Measurements from ENCODE around the gene QRFP.
A peak's percentile ranks its signal among the peaks of the same experiment; 100 is the strongest.

The QRFP gene

DNA sequence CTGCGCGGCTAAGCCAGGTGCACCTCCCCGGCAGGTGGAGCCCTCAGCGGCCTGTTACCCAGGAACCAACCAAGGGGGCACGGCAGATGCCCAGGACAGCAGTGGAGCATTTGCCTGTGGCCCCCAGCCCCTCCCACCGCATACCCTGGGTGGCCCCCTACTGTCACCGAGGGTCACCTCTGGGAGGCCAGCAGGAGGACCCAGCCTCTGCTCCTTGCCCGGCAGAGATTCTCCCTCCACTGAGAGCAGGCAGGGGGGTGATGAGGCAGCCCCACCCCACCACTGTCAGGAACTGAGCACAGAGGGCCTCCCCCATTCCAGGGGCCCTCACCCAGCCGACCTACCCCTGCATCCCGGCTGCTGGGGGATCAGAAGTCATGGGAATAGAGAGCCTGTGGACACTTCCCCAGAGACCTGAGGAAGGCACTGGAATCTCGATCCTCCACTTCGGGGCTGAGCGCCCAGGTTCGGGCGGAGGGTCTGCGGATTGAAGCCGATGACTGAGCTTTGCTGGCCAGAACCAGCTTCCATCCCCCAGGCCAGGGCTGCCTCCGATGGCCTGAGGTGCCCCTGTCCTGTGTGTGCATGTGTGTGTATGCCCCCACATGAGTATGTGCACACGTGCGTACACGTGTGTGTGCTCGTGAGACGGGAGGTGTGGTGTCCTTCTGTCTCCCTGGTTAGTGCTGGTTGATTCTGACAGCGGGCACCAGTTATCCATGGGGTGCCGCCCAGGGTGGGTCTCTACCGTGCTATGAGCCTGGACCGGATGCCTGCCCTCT, at the start of gene QRFP:
Gene QRFP, minus strand, starts transcription at position 580 of the 782 bp plus-strand sequence. CDS start 2,974 bp downstream, outside the sequence.
- no peak for DNase-seq (ENCODE audit: low read depth in 2 of 2)

GRCh38 chr9:130945173-130945572, 48.6 kb upstream of the QRFP start:
- no peak for DNase-seq (ENCODE audit: low read depth in 2 of 2)

- no peak for DNase-seq (ENCODE audit: low read depth in 2 of 2)
These were observed 48.0 kb upstream of the QRFP start for GRCh38 chr9:130944510-130945058.

- no peak for DNase-seq (ENCODE audit: low read depth in 2 of 2)
These were observed 47.2 kb upstream of the QRFP start for GRCh38 chr9:130943777-130944176.

GRCh38 chr9:130943221-130943620, 46.6 kb upstream of the QRFP start:
- no peak for DNase-seq (ENCODE audit: low read depth in 2 of 2)

- DNase-seq (ENCODE audit: low read depth in 2 of 2), result no peak
These were observed 46.1 kb upstream of the QRFP start for GRCh38 chr9:130942679-130943078.

DNA sequence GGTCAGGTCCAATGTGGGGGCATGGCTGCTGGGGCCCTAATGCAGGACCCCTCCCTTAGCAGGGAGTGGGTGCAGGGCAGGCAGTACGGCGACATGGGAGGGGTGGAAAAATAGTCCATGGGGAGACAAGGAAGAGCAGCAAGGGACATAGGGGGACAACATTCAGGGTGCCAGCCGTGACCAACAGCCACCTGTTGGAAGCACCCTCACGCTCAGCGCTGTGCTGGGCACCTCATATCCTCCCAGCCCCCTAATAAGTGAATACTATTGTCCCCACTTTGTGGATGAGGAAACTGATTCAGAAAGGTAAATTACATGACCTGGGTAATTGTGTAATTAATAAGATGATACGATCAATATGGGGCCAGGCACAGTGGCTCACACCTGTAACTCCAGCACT, 45.5 kb upstream of the QRFP start:
- DNase-seq (ENCODE audit: low read depth in 2 of 2), result no peak

DNA sequence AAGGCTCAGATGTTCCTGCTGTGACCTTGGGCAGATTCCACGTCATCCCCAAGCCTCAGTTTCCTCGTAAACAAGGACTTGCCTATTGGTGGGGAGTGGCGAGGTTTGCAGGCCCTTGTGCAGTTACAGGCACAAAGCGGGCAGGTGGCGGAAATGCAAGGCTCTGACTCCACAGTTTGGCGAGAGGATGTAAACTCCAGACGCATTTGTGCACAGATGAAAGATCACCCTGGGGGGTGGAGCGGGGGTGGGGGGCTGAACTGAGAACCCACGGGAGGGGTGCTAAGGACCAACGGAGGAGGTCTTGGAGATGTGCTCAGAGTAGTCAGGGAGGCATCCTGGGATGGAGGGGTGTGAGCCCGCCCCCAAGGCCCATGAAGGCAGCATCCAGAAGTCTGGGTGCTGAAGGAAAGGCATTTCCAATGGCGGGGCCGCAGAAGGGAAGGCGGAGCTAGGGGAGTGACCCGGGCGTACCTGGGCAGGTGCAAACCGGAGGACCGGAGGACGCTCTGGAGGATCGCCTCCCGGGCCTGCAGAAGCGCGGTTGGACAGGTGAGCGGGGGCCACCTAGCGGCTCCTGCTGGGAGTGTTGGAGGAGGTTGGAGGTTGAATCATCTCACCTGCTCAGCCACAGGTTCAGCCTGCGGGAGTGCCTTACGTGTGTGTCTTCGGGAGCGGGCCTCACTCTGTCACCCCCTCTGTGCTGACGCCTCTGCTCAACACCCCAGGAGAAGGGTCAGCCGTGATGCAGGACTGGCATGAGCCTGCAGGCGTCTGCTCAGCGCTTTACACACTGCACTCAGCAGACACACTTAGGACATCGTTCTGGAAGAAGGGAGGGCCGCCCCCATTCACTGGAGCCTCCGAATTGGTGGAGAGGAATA, 44.3 kb upstream of the QRFP start:
- DNase-seq (ENCODE audit: low read depth in 2 of 2), result peak; percentile 66 to 74

- DNase-seq (ENCODE audit: low read depth in 2 of 2), result no peak
These were observed 43.5 kb upstream of the QRFP start for GRCh38 chr9:130940027-130940549.

DNA sequence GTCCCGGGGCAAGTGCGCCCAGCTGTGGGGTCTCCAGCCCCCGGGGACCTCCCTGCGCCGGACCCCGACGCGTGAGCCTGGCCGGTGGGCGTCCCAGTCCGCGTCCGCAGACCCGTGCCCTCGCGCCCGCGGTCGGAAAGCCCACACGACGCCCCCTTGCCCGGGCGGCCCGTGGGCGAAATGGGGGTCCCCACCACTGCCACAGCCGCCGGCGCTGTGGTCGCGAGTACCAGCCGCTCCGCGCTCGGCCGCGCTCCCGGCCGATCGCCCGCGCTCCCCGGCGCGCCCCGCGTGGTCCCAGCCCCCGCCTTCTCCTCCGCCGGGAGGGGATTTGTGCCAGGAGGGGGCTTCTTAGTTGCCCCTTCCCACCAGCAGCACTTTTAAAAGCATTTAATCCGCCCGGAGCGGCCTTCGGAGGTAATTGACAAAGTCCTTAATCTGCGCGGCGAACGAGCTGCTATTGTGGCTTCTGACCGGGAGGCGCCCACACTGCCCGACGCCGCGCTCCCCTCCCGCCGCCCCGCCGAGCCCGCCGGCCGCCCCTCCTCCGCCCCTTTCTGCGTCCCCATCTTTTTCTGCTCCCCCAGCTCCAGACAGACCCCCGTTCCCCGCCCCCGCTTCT, 42.9 kb upstream of the QRFP start:
- DNase-seq (ENCODE audit: low read depth in 2 of 2), result no peak

GRCh38 chr9:130938652-130939404, 42.2 kb upstream of the QRFP start, which contains the start of gene FIBCD1:
Gene FIBCD1, minus strand, starts transcription at chr9:130939247. Its CDS starts 640 bp downstream, at chr9:130938607.
- no peak for DNase-seq (ENCODE audit: low read depth in 2 of 2)

DNA sequence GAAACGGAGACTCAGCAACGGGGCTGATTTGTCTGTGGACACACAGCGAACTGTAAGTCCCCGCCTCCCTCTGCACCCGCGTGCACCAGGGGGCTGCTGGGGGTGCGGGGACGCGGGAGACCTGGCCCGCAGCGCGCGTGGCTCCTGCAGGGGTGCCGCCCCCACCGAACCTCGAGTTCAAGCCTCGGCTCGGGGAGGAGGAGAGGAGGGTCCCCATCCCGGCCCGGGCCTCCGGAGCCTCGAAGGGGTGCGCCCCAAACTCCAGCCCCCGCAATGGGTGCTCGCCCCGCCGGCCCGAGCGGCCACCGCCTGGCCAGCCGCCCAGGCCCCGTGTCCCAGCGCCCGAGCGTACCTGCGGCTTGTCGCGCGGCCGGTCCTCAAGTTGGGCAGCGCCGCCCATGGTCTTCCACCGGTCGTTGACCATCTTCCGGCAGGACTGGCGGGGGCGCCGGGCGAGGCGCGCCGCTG, 41.6 kb upstream of the QRFP start:
- no peak for DNase-seq (ENCODE audit: low read depth in 2 of 2)

GRCh38 chr9:130937146-130938076, 40.8 kb upstream of the QRFP start:
- no peak for DNase-seq (ENCODE audit: low read depth in 2 of 2)

GRCh38 chr9:130936285-130937117, 39.9 kb upstream of the QRFP start:
- no peak for DNase-seq (ENCODE audit: low read depth in 2 of 2)

GRCh38 chr9:130935648-130936271, 39.1 kb upstream of the QRFP start:
- DNase-seq (ENCODE audit: low read depth in 2 of 2), result no peak

GRCh38 chr9:130934702-130935647, 38.4 kb upstream of the QRFP start:
- DNase-seq (ENCODE audit: low read depth in 2 of 2), result no peak

- no peak for DNase-seq (ENCODE audit: low read depth in 2 of 2)
These were observed 37.6 kb upstream of the QRFP start for GRCh38 chr9:130934246-130934645.

All from stimulated activated CD4-positive, alpha-beta T cell treated with anti-CD3 and anti-CD28 coated beads, Interleukin-4, amount 100 ng/mL, for 48 hours (primary cell).